LHCN-M2 (cell line): Measurements from ENCODE around the gene TMEM191C. TPM values are rescaled to one million over a fixed set of nuclear protein-coding genes. Genes with fewer than 3 reads are reported as not detected.

Experiments used
- total RNA-seq: library from RNA; depleted of rRNA; stranded (reverse); fragments of >200 nt; gene quantifications from 2 replicates; pipeline ENCODE4 v1.2.3, GENCODE V29; 2014; rRNA removed

The TMEM191C gene
- total RNA-seq, 1 experiment from 2014 or later, result 0.69 TPM

Other genes with a start within 250 kb of the TMEM191C start
- gene RIMBP3B, start 83.6 kb upstream of the TMEM191C start, total RNA-seq, result 0.64 and 0.98 TPM in 2 replicates
- gene HIC2, start 50.0 kb upstream of the TMEM191C start, total RNA-seq, result 2.1 and 2.8 TPM in 2 replicates
- 1.4 and 1.8 TPM in 2 replicates for gene RIMBP3C, start 84.1 kb downstream of the TMEM191C start, total RNA-seq
- gene UBE2L3, start 100.3 kb downstream of the TMEM191C start, total RNA-seq, result 80.3 and 83.1 TPM in 2 replicates
- gene YDJC, start 162.6 kb downstream of the TMEM191C start, total RNA-seq, result 39.6 and 49.2 TPM in 2 replicates
- 0.06 and 0.26 TPM in 2 replicates for gene CCDC116, start 165.4 kb downstream of the TMEM191C start, total RNA-seq
- 40.5 and 49.7 TPM in 2 replicates for gene SDF2L1, start 174.9 kb downstream of the TMEM191C start, total RNA-seq
- gene PPIL2, start 198.6 kb downstream of the TMEM191C start, total RNA-seq, result 27.8 and 29.6 TPM in 2 replicates